Measurements from ENCODE around the gene PTGDR. TPM values are rescaled to one million over a fixed set of nuclear protein-coding genes. Genes with fewer than 3 reads are reported as not detected.

The PTGDR gene
- total and polyA plus RNA-seq, 8 donors = 0.04 to 0.29 (median 0.18) TPM; not detected in 1

Other genes starting within 250 kb of the PTGDR start
- 1 to 10 TPM; 3.3 to 9.5 (median 5.0) TPM for gene NID2, start 198.6 kb upstream of the PTGDR start, total RNA-seq
- gene NID2, start 198.6 kb upstream of the PTGDR start, polyA plus RNA-seq = 1 to 10 TPM; 1.9 to 2.8 TPM
- gene PTGER2, start 46.6 kb downstream of the PTGDR start, total RNA-seq = 1 to 10 TPM in 1 of 6 donors, under 1 TPM in 3, not detected in 2; 0.28 to 2.0 (median 0.54) TPM
- under 1 TPM; 0.23 to 0.49 TPM for gene PTGER2, start 46.6 kb downstream of the PTGDR start, polyA plus RNA-seq

Measured in pancreas (tissue), 8 donors.